HG02798 (cell line): ENCODE measurements around the gene PIGT.
A peak's percentile ranks its signal among the peaks of the same experiment; 100 is the strongest.

Experiments used
- ATAC-seq: cut with Tn5 transposase; IDR thresholded peaks from one replicate; pipeline ENCODE4 v1.9.1; 2021; ENCODE audit warnings: mild to moderate bottlenecking; ENCODE audit not compliant: unreplicated experiment, poor library complexity

The PIGT gene

DNA sequence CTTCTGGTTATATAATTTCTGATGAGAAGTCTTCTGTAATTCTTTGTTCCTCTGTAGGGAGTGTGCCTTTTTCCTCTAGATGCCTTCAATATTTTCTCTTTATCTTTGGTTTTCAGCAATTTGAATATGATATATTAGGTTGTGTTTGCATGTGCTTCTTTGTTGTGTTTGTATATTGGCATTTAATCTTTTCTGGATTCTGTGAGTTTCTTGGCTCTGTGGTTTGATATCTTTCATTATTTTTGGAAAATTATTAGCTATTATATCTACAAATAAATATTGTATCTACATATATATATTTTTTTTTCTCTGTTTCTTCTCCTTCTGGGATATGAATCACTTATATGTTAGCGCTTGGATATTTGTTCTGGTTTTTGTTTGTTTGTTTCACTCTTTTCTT lies 16.9 kb upstream of the PIGT start:
- ATAC-seq: no peak

- ATAC-seq: no peak
These were observed 15.5 kb upstream of the PIGT start for GRCh38 chr20:45400346-45401031.

DNA sequence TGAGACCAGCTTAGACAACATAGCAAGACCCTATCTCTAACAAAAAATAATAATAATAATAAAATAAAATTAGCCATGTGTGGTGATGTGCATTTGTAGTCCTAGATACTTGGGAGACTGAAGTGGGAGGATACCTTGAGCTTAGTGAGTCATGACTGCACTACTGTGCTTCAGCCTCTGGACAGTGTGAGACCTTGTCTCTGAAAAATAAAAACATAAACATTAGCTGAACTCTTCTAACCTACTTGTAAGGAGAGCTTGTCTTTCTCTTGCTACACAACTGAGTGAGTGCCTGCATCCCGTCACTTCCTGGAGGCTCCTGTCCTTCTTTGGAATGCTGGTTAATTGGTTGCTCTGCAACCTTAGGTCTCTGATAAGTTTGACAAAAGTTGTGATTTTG lies 13.0 kb upstream of the PIGT start:
- no peak for ATAC-seq

- no peak for ATAC-seq
These were observed 11.5 kb upstream of the PIGT start for GRCh38 chr20:45404438-45404837.

DNA sequence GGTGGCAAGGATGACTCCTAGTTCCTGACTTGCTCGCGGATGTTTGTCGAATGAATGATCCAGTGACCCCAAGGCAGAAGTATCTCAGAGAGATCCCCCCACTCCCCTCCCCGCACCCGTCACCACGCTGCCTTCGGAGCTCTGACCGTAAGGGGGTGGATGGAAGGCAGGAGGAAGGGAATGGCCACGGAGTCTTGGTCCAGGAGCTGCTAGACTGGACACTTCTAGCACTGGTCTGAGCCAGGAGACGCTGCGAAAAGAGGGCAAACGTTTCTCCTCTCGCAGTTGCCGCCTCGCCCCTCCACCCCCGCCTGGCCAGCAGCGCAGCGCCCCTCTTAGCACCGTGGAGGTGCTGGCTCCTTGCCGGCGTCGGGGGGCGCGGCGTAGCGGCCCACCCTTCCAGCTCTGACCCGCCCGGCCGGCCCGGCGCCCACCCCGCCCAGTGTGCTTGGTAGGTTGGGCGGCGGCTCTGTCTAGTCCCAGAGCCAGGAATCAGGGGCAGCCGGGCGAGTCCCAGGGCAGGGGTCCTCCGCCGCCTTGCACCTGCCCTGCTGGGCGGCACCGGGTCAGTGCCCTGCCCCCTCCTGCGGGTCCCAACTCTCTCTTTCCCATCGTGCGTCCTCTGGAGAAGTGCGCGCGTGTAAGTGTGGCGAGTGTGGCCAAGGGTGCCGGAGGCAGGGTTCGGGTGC lies 10.2 kb upstream of the PIGT start:
- no peak for ATAC-seq

DNA sequence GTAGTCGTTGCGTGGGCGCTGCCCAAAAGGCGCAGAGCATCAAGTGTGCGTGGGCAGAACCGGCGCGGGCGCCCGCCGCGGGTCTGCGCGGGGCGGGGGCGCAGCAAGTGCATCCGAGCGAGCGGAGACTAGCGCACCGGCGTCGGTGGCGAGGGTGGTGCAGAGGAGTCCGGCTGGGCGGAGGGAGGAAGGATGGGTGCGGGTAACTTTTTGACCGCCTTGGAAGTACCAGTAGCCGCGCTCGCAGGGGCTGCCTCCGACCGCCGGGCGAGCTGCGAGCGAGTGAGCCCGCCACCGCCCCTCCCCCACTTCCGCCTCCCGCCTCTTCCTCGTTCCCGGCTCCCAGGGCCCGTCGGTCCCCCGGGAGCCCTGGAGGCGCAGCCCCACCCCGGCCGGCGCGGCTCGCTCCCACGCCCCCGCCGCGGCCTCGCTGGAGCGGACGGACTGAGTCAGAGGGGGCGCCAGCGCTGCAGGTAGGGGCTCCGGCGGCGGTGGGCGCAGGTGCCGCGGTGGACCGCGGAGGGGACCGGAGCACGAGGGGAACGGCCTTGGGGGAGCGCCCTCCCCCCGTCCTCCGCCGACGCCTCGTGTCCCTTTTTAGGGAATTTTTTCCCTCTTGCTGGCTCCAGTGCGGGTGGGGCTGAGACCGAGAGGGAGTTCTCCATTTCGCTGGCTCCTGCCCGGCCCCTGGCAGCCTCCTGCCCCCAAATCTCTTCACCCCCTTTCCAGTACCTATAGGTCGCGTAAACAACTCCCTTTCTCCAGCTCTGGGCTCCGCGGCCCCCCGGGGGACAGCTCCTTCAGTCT lies 9.5 kb upstream of the PIGT start:
- no peak for ATAC-seq

GRCh38 chr20:45407067-45407745 lies 8.7 kb upstream of the PIGT start:
- ATAC-seq: no peak

DNA sequence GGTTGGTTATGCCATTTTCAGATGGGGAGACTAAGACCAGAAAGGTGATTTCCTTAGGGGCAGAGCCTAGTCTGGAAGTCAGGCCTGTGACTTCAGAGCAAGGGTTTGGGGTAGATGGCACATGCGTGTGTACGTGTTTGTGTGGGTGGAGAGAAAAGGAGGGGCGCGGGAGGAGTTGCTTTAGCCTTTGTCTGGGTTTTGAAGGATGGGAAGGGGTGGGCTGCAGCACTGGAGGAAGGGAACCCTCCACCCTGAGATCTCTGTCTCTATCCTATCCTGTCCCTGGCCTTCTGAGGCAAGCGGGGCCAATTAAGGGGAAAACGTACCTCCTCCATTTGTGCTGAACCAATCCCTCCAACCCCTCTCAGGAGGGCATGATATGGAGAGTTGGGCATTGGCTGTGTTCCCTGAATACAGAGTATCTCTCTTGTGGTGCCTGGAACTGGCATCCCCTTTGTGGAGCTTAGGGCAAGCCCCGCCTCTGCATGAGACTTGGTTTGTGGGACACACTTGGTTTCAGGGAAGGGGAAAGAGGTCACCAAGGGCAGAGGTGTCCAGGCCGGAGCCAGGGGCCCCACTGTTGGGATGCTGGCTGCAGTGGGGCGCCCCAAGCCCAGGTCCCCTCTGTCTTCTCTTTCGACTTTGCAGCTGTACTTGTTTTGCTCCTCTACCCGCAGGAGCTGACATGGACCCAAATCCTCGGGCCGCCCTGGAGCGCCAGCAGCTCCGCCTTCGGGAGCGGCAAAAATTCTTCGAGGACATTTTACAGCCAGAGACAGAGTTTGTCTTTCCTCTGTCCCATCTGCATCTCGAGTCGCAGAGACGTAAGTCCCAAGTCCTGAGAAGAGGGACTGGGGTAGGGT lies 7.9 kb upstream of the PIGT start, which contains the start of gene DBNDD2:
Gene DBNDD2 (plus strand): TSS at position 507 of the 863 bp plus-strand sequence. CDS start 179 bp downstream, at position 686.
- no peak for ATAC-seq

- ATAC-seq: no peak
These were observed 7.2 kb upstream of the PIGT start for GRCh38 chr20:45408646-45409213.

- ATAC-seq: no peak
These were observed 6.2 kb upstream of the PIGT start for GRCh38 chr20:45409521-45410272.

DNA sequence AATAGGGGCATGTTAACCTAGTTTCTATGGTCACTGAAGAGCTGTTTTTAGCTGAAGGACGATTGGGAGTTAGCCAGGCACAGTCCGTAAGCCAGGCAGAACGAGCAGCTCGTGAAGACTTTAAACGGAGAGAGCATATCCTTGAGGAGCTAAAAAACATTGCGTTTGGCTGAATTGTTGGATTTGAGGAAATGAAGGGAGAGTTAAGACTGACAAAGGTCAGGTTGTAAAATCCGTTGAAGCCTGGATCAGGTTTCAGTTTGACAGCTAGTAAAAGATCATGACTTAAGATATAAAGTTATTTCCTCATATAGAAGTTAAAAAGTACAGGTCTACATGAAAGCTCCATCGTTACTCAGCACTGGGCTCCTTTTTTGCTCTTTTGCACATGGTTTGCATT lies 5.1 kb upstream of the PIGT start:
- ATAC-seq: no peak

GRCh38 chr20:45412653-45413052 lies 3.3 kb upstream of the PIGT start:
- ATAC-seq: no peak

DNA sequence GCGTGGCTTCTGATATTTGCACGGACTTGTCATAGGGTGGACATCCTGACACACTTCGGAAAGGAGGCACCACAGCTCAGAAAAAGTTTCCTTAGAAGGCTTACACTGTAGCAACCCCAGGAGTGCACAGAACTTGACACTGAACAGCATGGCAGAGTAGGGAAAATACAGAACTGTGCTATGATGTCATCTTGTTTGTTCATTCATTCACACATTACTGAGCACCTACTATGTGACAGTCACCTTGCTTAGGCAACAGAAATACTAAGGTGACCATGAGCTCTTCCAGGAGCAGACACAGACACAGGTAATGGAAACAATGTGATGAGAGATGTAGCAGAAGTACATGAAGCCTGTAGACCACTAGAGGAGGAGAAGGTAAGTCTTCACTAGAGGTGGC lies 2.5 kb upstream of the PIGT start:
- no peak for ATAC-seq

DNA sequence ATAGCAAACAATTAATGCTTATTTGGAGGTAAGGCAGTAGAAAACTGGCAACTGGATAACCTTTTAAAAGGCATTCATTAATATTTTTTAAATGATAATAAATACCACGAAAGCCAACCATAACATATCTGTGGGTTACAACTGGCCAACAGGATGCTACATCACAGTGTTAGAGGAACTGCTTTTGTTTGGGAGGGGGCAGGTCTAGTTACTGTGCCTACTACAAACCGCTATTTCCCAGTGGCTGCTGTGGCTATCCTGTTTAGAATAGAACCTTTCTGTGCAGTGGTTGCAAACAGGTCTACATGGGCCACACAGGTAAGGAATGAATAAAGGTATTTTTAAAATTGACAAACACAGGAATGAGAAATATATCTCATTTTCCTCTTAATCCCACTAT lies 976 bp downstream of the PIGT start:
- ATAC-seq: no peak

GRCh38 chr20:45419188-45420091 lies 3.5 kb downstream of the PIGT start:
- ATAC-seq: peak; percentile 78

- no peak for ATAC-seq
These were observed 4.2 kb downstream of the PIGT start for GRCh38 chr20:45420125-45420524.

DNA sequence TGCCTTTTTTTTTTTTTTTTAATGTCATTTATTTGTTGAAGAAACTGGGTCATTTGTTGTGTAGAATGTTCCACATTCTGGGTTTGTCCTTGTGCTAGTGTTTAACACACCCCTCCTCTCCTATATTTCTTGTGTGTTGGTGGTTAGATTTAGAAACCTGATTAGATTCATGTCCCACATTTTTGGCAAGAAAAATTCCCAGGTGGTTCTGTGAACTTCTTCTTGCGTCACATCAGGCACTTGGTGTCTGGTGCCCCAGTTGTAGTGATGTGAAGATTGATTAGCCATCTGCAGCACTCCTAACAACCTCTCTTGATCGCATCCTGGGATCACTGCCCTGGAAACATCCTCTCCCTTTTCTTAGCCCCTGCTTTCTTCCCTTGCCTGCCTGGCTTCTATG lies 7.8 kb downstream of the PIGT start:
- ATAC-seq: no peak

- ATAC-seq: no peak
These were observed 9.6 kb downstream of the PIGT start for GRCh38 chr20:45425561-45425960.
